Right cardiac atrium (tissue), 5 donors: Measurements from ENCODE around the gene TNP2. TPM values are rescaled to one million over a fixed set of nuclear protein-coding genes. Genes with fewer than 3 reads are reported as not detected.
"Not testable (repeated sequence)": the region's sequence is repeated elsewhere in the genome, so short reads cannot be mapped to it uniquely, and the experiment has no call there.

Experiments used
- ATAC-seq, 2 donors: fragments of 200-7000 bp; cut with Tn5 transposase; one replicate each; pipeline versions ENCODE4 v1.8.0 to v1.9.1; 2020; ENCODE audit warnings: moderate library complexity in 2 of 2, mild to moderate bottlenecking in 1 of 2
- DNase-seq, 3 donors: peaks; one replicate each; pipeline ENCODE4 v3.0.0-alpha.2; 2020
- H3K27ac ChIP-seq: one replicate; pipeline ENCODE4 v1.5.1; 2013; ENCODE audit warnings: mild to moderate bottlenecking, low read length, control low read depth, moderate library complexity
- H3K27me3 ChIP-seq: one replicate; pipeline ENCODE4 v1.6.1; 2013; ENCODE audit not compliant: control insufficient read depth, insufficient read depth
- H3K4me1 ChIP-seq: one replicate; pipeline ENCODE4 v1.6.1; 2013; ENCODE audit warnings: low read length; ENCODE audit not compliant: control insufficient read depth, insufficient read depth
- H3K4me3 ChIP-seq: one replicate; pipeline ENCODE4 v1.5.1; 2013; ENCODE audit warnings: low read length, control low read depth
- H3K9me3 ChIP-seq: one replicate; pipeline ENCODE4 v1.6.1; 2013; ENCODE audit warnings: low read length; ENCODE audit not compliant: control insufficient read depth
- WGBS: extraction: QIAGEN DNeasy Blood & Tissue Kit; methylation state at CpG from one replicate; pipeline ENCODE4 v1.1.7; 2013; 5-methylcytosine and 5-hydroxymethylcytosine counted together
- intact Hi-C, 4 donors: fragments of 100-400 bp; cut with DNase I; formaldehyde crosslinking; loops; one replicate each; pipeline versions ENCODE4 v1.11.0 to v1.14.0; 2022 to 2023
- polyA plus RNA-seq: library from polyadenylated mRNA; stranded (reverse); fragments of 200-250 nt; gene quantifications from one replicate; pipeline ENCODE4 v1.2.3, GENCODE V29; 2013
- total RNA-seq, 4 donors: library from RNA; stranded (reverse); fragmentation: NEBNext Ultra II Directional; extraction: Animal tissue kit (Norgen Biotek cat#: 25700); gene quantifications; one replicate each; pipeline ENCODE4 v1.2.1, GENCODE V29; 2021
- donor health status: healthy with polysubstance abuse.
- donor health status: DM: no; HTN: yes; CAD: no.
- donor health status: DM: no; HTN: no; CAD: no.
- donor health status: DM: no; HTN: yes; CAD: no; lungs with severe emphysema.
- donor health status: DM: yes; HTN: yes; CAD: no.

The TNP2 gene
- total and polyA plus RNA-seq, 5 donors, result not detected

DNA sequence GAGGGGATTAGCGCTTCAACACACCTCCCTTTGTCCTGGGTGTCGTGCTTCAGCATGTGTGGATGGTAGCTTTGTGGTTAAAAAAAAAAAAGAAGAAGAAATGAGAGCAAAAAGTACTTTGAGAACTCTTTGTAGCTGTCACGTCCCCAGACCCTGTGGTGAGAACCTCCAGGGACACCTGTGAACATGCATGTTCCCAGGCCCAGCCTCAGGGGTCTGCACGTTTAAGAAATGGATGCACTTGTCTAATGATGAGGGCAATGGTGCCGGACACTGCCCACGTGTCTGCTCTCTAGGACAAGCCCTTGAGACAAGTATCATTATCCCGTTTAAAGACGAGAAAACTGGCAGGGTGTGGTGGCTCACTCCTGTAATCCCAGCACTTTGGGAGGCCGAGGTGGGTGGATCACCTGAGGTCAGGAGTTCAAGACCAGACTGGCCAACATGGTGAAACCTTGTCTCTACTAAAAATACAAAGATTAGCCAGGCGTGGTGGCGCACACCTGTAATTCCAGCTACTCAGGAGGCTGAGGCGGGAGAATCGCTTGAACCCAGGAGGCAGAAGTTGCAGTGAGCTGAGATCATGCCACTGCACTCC is 29.9 kb upstream of the TNP2 start:
- DNase-seq, H3K9me3 ChIP-seq, ATAC-seq, intact Hi-C loops, H3K27me3 ChIP-seq, H3K27ac ChIP-seq, H3K4me1 ChIP-seq, H3K4me3 ChIP-seq: not testable (repeated sequence)
- 86% methylated on average over 13 of the region's 13 CpGs for WGBS

DNA sequence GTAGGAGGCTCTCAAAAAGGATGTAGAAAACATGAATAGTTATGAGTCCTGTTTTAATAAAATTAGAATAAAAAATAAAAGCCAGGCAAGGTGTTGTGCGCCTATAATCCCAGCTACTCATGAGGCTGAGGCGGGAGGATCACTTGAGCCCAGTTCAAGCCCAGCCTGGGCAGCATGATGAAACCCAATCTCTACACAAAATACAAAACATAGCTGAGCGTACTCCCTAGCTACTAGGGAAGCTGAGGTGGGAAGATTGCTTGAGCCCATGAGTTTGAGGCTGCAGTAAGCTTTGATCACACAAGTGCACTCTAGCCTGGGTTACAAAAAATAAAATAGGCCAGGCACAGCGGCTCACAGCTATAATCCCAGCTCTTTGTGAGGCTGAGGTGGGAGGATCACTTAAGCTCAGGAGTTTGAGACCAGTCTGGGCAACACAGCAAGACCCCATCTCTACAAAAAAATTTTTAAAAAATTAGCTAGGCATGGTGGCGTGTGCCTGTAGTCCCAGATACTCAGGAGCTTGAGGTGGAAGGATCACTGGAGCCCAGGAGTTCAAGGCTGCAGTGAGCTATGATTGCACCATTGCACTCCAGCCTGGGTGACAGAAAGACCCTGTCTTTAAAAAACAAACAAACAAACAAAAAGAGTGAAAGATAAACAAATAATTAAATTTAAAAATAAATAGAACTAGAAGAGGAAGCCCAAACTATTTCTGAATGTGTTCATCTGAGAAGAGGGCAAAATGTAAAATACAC is 29.2 kb upstream of the TNP2 start:
- no peak overlapping the region for H3K27ac ChIP-seq
- intact Hi-C loops, result no loop called here
- no peaks in the 10 kb centered on the region for H3K9me3 ChIP-seq
- H3K4me3 ChIP-seq, result no peak overlapping the region
- DNase-seq (no peak), ATAC-seq (no peak)
- no peaks in the 10 kb centered on the region for H3K4me1 ChIP-seq
- no peaks in the 10 kb centered on the region for H3K27me3 ChIP-seq
- WGBS, result 96% methylated on average over 5 of the region's 5 CpGs

DNA sequence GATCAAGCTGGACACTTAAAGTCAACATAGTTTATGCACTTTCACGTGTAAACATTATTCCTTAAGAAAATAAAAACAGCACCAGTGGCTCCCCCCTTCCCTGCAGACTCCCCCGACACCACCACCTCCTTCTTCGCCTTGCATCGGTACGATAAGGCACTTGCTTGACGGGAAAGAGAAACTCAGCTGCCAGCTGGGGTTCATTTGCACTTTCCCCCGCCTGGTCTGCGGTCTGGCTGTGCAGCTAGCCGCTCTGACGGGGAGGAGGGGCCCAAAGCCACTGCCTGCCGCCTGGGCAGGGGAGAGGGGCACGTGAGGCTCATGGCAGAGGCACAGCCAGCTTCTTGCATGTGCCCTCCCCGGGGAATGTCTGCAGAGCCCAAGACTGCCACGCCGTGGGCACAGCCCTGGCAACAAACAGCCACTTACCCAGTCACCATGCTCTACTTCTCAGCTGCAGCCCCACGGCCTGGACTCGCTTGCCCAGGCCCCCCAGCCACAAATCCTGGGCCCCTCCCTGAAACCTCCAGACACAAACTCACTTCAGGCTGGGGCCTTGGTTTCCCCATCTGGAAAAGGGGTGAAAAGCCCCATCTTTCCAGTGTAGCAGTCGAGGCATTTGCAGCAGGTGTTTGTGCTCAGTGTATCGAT is 28.5 kb upstream of the TNP2 start:
- Histone ChIP-seq H3K27me3 (no peaks in the 10 kb centered on the region), H3K27ac (peak overlapping the region; percentile 51), H3K4me1 (no peaks in the 10 kb centered on the region), H3K4me3 (no peak overlapping the region), H3K9me3 (no peaks in the 10 kb centered on the region)
- intact Hi-C loops, result no loop called here
- DNase-seq (peak; percentile 66 to 88 (median 86)), ATAC-seq (peak; percentile 87 to 93)
- WGBS, result 13% methylated on average over 19 of the region's 19 CpGs

DNA sequence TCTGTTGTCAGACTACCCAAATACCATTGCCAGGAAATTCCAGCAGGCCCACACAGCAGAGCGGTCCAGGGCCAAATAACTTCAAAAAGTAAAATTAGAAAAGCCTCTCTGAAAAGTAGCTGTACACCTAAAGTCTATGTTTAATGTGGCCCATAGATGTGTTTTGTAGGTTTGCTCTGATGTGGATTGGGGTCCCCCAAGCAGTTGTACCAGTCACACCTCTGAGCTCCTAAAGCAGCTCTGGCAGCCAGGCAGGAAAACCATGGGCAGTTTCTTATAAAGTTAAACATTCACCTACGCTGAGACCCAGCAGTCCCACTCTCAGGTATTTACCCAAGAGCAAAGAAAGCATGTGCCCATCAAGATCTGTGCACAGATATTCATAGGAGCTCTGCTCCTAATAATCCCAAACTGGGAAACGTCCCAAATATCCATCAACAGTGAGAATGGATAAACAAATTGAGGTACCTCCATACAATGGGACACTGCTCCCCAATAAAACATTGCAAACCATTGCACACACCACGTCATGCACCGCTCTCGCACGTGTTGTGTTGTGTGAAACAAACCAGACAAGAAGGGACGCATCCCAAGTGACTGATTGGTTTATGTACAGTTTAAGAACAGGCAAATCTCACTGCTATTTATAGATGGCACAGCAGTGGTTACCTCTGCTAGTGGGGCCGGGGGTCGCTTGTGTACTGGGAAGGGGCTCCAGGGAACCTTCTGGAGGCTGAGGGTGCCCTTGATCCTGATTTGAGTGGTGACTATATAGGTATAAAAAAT is 27.8 kb upstream of the TNP2 start:
- no peaks in the 10 kb centered on the region for H3K27me3 ChIP-seq
- no peak overlapping the region for H3K4me3 ChIP-seq
- ATAC-seq (peak; percentile 34 to 52), DNase-seq (no peak)
- no peak overlapping the region for H3K27ac ChIP-seq
- WGBS, result 48% methylated on average over 10 of the region's 10 CpGs
- no peaks in the 10 kb centered on the region for H3K4me1 ChIP-seq
- H3K9me3 ChIP-seq, result no peaks in the 10 kb centered on the region
- intact Hi-C loops, result no loop called here

DNA sequence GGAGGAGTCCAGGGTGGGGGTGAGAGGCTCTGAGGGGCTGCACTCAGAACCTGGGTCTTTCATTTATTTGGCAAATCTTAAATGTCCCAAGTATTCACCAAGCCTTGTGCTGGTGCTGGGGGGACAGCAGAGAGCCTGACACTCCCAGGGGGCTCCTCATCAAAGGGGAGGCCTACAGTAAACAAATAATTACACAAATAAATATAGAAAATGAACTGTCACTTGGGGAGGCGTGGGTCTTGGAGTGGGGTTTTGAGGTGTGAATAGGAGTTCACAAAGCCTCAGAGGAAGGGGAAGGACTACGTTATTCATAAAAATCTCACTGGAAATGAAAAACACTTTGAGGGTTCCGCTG is 27.2 kb upstream of the TNP2 start:
- Histone ChIP-seq H3K27me3 (no peaks in the 10 kb centered on the region), H3K27ac (no peak overlapping the region), H3K4me3 (no peak overlapping the region), H3K4me1 (no peaks in the 10 kb centered on the region), H3K9me3 (no peaks in the 10 kb centered on the region)
- WGBS, result 85% methylated on average over 3 of the region's 3 CpGs
- ATAC-seq (no peak), DNase-seq (no peak)
- intact Hi-C loops, result no loop called here

DNA sequence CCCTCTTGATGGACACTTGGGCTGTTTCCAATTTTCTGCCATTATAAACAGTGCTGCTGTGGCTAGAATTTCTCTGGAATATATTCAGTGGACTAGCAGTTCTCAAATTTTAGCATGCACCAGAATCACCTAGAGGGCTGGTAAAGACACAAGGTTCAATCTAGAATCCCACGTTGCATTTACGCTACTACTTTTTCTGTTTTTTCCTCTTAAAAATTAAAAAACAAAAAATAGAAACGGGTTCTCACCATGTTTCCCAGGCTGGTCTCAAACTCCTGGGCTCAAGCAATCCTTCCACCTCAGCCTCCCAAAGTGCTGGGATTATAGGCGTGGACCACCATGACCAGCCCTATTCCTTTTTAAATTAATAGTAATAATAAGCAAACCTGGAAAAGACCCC is 26.5 kb upstream of the TNP2 start:
- H3K27ac ChIP-seq, result no peak overlapping the region
- no peaks in the 10 kb centered on the region for H3K4me1 ChIP-seq
- no peaks in the 10 kb centered on the region for H3K9me3 ChIP-seq
- H3K27me3 ChIP-seq, result no peaks in the 10 kb centered on the region
- intact Hi-C loops, result no loop called here
- ATAC-seq (no peak), DNase-seq (no peak)
- 94% methylated on average over 4 of the region's 4 CpGs for WGBS
- H3K4me3 ChIP-seq, result no peak overlapping the region

DNA sequence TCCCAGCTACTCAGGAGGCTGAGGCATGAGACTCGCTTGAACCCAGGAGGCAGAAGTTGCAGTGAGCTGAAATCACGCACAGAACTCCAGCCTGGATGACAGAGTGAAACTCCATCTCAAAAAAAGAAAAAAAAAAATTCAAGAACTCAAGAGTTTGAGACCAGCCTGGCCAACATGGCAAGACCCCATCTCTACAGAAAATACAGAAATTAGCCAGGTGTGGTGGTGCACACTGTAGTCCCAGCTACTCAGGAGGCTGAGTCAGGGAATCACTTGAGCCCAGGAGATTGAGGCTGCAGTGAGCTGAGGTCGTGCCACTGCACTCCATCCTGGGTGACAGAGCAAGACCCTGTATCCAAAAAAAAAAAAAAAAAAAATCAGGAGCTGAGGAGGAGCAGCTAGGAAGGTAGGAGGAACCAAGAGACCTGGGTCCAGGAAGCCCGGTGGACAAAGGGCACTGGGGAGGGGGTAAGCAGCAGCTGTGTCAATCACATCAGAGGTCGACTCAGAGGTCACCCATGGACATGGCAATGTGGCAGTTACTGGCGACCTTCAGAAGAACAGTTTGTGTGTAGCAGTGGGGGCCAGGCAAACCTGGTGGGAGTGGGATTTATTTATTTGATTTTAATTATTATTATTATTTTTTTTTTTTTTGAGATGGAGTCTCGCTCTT is 23.1 kb upstream of the TNP2 start:
- Histone ChIP-seq H3K4me1 (no peaks in the 10 kb centered on the region), H3K4me3 (no peak overlapping the region), H3K27ac (no peak overlapping the region), H3K9me3 (no peaks in the 10 kb centered on the region), H3K27me3 (no peaks in the 10 kb centered on the region)
- 87% methylated on average over 7 of the region's 7 CpGs for WGBS
- DNase-seq, result no peak
- intact Hi-C loops, result no loop called here
- ATAC-seq, result no peak

DNA sequence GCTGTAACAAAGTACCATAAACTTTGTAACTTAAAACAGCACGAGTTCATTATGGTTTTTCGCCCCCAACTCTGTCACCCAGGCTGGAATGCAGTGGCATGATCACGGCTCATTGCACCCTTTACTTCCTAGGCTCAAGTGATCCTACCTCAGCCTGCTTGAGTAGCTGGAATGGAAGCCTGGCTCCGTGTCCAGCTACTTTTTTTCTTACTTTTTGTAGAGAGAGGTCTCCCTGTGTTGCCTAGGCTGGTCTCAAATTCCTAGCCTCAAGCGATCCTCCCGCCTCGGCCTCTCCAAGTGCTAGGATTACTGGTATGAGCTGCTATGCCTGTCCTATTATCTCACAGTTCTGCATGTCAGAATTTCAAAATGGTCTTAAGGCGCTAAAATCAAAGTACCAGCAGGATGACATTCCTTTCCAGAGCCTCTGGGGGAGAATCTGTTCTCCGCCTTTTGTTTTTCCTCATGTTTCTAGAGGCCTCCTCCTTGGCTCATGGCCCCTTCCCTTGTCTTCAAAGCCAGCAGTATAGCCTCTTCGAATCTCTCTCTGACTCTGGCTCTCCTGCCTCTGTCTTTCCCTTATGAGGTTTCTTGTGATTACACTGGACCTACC is 22.1 kb upstream of the TNP2 start:
- H3K27me3 ChIP-seq, result no peaks in the 10 kb centered on the region
- DNase-seq (no peak), ATAC-seq (no peak)
- no peak overlapping the region for H3K27ac ChIP-seq
- no peaks in the 10 kb centered on the region for H3K9me3 ChIP-seq
- intact Hi-C loops, result no loop called here
- 68% methylated on average over 10 of the region's 10 CpGs for WGBS
- H3K4me3 ChIP-seq, result no peak overlapping the region
- no peaks in the 10 kb centered on the region for H3K4me1 ChIP-seq

DNA sequence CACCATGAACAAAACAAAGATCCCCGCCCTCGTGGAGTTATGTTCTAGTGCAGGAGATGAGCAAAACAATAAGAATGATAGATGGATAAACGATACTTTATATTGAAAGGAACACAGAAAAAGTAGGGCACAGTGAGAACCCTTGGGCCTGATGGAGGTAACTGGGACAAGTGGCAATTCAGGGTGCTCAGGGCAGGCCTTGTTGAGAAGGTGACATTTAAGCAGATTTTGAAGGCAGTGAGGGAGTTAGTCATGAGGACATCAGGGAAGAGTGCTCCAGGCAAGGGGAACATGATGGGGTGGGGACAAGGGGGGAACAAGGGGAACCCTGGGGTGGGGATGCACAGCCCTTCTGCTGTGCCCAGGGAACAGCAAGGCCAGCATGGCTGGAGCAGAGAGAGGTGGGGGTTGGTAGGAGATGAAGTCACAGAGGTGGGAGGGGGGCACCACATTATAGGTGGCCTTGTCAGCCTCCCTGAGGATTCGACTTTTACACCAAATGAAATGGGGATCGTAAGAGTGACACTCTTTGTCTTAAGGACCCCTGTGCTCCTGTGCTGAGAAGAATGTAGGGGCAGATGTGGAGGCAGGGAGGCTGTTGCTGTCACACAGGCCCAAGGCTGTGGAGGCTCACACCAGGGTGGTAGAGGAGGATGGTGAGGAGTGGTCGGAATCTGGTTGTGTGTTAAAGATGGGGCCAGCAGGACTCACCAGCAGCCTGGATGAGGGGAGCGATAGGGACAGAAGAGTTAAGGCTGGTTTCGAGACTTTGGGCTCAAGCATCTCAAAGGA is 21.2 kb upstream of the TNP2 start:
- no peak overlapping the region for H3K4me3 ChIP-seq
- intact Hi-C loops, result no loop called here
- no peak overlapping the region for H3K27ac ChIP-seq
- 94% methylated on average over 8 of the region's 8 CpGs for WGBS
- H3K27me3 ChIP-seq, result no peaks in the 10 kb centered on the region
- H3K4me1 ChIP-seq, result no peaks in the 10 kb centered on the region
- DNase-seq (no peak), ATAC-seq (no peak)
- H3K9me3 ChIP-seq, result no peaks in the 10 kb centered on the region

DNA sequence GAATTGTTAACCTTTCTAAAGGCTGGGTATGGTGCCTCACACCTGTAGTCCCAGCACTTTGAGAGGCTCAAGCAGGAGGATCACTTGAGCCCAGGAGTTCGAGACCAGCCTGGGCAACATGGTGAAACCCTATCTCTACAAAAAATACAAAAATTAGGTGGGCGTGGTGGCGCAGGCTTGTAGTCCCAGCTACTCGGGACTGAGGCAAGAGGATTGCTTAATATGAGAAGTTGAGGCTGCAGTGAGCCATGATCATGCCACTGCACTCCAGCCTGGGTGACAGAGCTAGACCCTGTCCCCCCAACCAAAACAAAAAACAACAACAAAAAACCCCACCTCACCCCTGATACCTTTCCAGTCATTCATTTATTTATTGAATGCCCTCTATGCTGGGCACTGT is 20.6 kb upstream of the TNP2 start:
- H3K27ac ChIP-seq, H3K9me3 ChIP-seq, intact Hi-C loops, ATAC-seq, DNase-seq, H3K4me1 ChIP-seq, H3K4me3 ChIP-seq, H3K27me3 ChIP-seq: not testable (repeated sequence)
- WGBS, result 88% methylated on average over 4 of the region's 4 CpGs
